Cardiac fibroblast (primary cell): ENCODE measurements around the gene OPN3.

Source experiments
- DNase-seq, 2 donors: peaks; one replicate each; pipeline versions ENCODE4 v3.0.0 to v3.0.0-alpha.2; 2010; ENCODE audit warnings: low read depth in 2 of 2
- H3K4me3 ChIP-seq, 2 donors: replicated peaks in 1 of 2; 1 replicate in 1 of 2; 2 replicates in 1 of 2; pipeline ENCODE4 v1.5.1; 2011; ENCODE audit warnings: low read depth in 2 of 2, low read length in 2 of 2, mild to moderate bottlenecking in 2 of 2, moderate library complexity in 1 of 2
- CTCF ChIP-seq: IDR thresholded peaks from one replicate; pipeline ENCODE4 v1.5.1; 2011; ENCODE audit warnings: low read depth, mild to moderate bottlenecking, low read length, inconsistent platforms

OPN3 gene

GRCh38 chr1:241560146-241560848 is 79.9 kb downstream of the OPN3 start:
- TF ChIP-seq CTCF = no peak
- DNase-seq = no peak
- H3K4me3 ChIP-seq = no peak overlapping the region

- TF ChIP-seq CTCF = no peak
- H3K4me3 ChIP-seq = no peak overlapping the region
- no peak for DNase-seq
Measured at GRCh38 chr1:241557551-241558193, 82.5 kb downstream of the OPN3 start.

- H3K4me3 ChIP-seq = no peak overlapping the region
- no peak for DNase-seq
- TF ChIP-seq CTCF = no peak
Measured at GRCh38 chr1:241557031-241557430, 83.1 kb downstream of the OPN3 start.

GRCh38 chr1:241555526-241555925 is 84.6 kb downstream of the OPN3 start:
- DNase-seq = no peak
- no peak overlapping the region for H3K4me3 ChIP-seq
- no peak for TF ChIP-seq CTCF

- no peak for TF ChIP-seq CTCF
- no peak for DNase-seq
- no peak overlapping the region for H3K4me3 ChIP-seq
Measured at GRCh38 chr1:241553886-241554592, 86.1 kb downstream of the OPN3 start.

GRCh38 chr1:241551759-241552638 is 88.2 kb downstream of the OPN3 start:
- H3K4me3 ChIP-seq = no peak overlapping the region
- no peak for TF ChIP-seq CTCF
- peak; percentile 6 to 18 for DNase-seq
